Colonic mucosa (tissue), 4 donors: ENCODE measurements around the gene TDP1. TPM values are rescaled to one million over a fixed set of nuclear protein-coding genes. Genes with fewer than 3 reads are reported as not detected.
A peak's percentile ranks its signal among the peaks of the same experiment; 100 is the strongest.

ENCODE experiments used
- DNase-seq: peaks from one replicate; pipeline ENCODE4 v3.0.0-alpha.2; 2020
- H3K27ac ChIP-seq: fragments of 200-600 bp; one replicate; pipeline ENCODE4 v1.8.0; 2021
- H3K27me3 ChIP-seq: fragments of 200-600 bp; one replicate; pipeline ENCODE4 v1.8.0; 2021
- H3K36me3 ChIP-seq: fragments of 200-600 bp; one replicate; pipeline ENCODE4 v1.8.0; 2021
- H3K4me1 ChIP-seq: fragments of 200-600 bp; one replicate; pipeline ENCODE4 v1.8.0; 2021; ENCODE audit warnings: mild to moderate bottlenecking
- H3K4me3 ChIP-seq: fragments of 200-600 bp; one replicate; pipeline ENCODE4 v1.8.0; 2021
- H3K9ac ChIP-seq, 2 donors: one replicate each; pipeline ENCODE4 v1.7.0; 2013; ENCODE audit warnings: control low read depth in 2 of 2, low read depth in 2 of 2, low read length in 2 of 2
- H3K9me3 ChIP-seq: fragments of 200-600 bp; one replicate; pipeline ENCODE4 v1.8.0; 2021
- CTCF ChIP-seq: fragments of 200-600 bp; IDR thresholded peaks from one replicate; pipeline ENCODE4 v1.8.0; 2022; ENCODE audit warnings: antibody characterized with exemption, mild to moderate bottlenecking
- intact Hi-C: fragments of 100-400 bp; cut with DNase I; formaldehyde crosslinking; loops from one replicate; pipeline ENCODE4 v1.14.1; 2022
- total RNA-seq, 2 donors: library from RNA; stranded (reverse); fragmentation: NEBNext Ultra II Directional in 1 of 2; extraction: Animal tissue kit (Norgen Biotek cat#: 25700) in 1 of 2; gene quantifications; one replicate each; pipeline ENCODE4 v1.2.1, GENCODE V29; 2021
- donor health status: healthy.
- donor health status: DM: no; HTN: no; CAD: no.
- donor health status: DM: no; HTN: no; CAD: no.

The TDP1 gene
- total RNA-seq, 2 donors from 2014 or later = 20.0 to 33.3 TPM

DNA sequence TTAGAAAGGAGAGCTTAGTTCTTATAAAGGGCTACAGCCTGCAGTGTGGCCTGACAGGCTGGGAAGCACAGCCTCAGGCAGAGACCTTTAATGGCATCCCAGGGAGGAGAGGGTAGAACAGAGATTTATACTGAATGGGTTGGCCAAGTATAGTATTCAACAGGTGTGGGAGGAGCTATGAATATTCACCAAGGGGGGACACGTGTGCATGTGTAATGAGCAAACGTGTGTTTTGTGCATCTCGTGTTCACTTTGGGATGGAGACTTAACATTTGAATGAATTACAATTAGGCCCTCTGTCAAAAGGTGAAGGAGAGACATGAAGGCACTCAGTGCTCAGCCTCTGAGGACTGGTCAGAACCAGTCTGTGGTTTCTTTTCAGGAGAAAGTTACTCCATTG, 5.2 kb downstream of the TDP1 start:
- Histone ChIP-seq H3K4me1 (no peaks in the 10 kb centered on the region), H3K9me3 (no peaks in the 10 kb centered on the region), H3K27ac (no peak overlapping the region), H3K9ac (no peak overlapping the region), H3K36me3 (peaks cover 12% of the 10 kb centered on the region), H3K4me3 (no peak overlapping the region), H3K27me3 (no peaks in the 10 kb centered on the region)
- no peak for DNase-seq
- intact Hi-C loops = no loop called here
- TF ChIP-seq CTCF = no peak

GRCh38 chr14:89963288-89963978, 7.7 kb downstream of the TDP1 start:
- no peak overlapping the region for H3K27ac ChIP-seq
- no peaks in the 10 kb centered on the region for H3K27me3 ChIP-seq
- no peak for DNase-seq
- H3K36me3 ChIP-seq = peaks cover 12% of the 10 kb centered on the region
- H3K4me1 ChIP-seq = no peaks in the 10 kb centered on the region
- intact Hi-C loops = no loop called here
- no peak overlapping the region for H3K9ac ChIP-seq
- H3K9me3 ChIP-seq = no peaks in the 10 kb centered on the region
- no peak overlapping the region for H3K4me3 ChIP-seq
- TF ChIP-seq CTCF = no peak

- no peak overlapping the region for H3K27ac ChIP-seq
- H3K4me3 ChIP-seq = no peak overlapping the region
- H3K4me1 ChIP-seq = no peaks in the 10 kb centered on the region
- no peak overlapping the region for H3K9ac ChIP-seq
- TF ChIP-seq CTCF = no peak
- no peaks in the 10 kb centered on the region for H3K27me3 ChIP-seq
- H3K36me3 ChIP-seq = peaks cover 12% of the 10 kb centered on the region
- H3K9me3 ChIP-seq = no peaks in the 10 kb centered on the region
- no peak for DNase-seq
- intact Hi-C loops = no loop called here
Measured at GRCh38 chr14:89965839-89966238, 10.1 kb downstream of the TDP1 start.

- intact Hi-C loops = loop anchor here (2.0 kb wide), 1 partner anchor 261 kb away; no protein-coding TSS in a partner anchor
- Histone ChIP-seq H3K4me1 (no peaks in the 10 kb centered on the region), H3K9me3 (no peaks in the 10 kb centered on the region), H3K27ac (no peak overlapping the region), H3K4me3 (no peak overlapping the region), H3K36me3 (no peaks in the 10 kb centered on the region), H3K27me3 (no peaks in the 10 kb centered on the region), H3K9ac (no peak overlapping the region)
- peak; percentile 59 for DNase-seq
- peak; percentile 74 for TF ChIP-seq CTCF
Measured at GRCh38 chr14:89973234-89973823, 17.6 kb downstream of the TDP1 start.

- no peak for TF ChIP-seq CTCF
- Histone ChIP-seq H3K4me3 (no peak overlapping the region), H3K27ac (no peak overlapping the region), H3K27me3 (no peaks in the 10 kb centered on the region), H3K9me3 (no peaks in the 10 kb centered on the region), H3K36me3 (no peaks in the 10 kb centered on the region), H3K9ac (no peak overlapping the region), H3K4me1 (no peaks in the 10 kb centered on the region)
- DNase-seq = no peak
- intact Hi-C loops = no loop called here
Measured at GRCh38 chr14:89977668-89978067, 21.9 kb downstream of the TDP1 start.
